GM23248 (cell line): ENCODE measurements around the gene IQSEC1. TPM values are rescaled to one million over a fixed set of nuclear protein-coding genes. Genes with fewer than 3 reads are reported as not detected.

Experiments used
- DNase-seq: peaks from one replicate; pipeline ENCODE4 v3.0.0-alpha.2; 2015
- H2AFZ ChIP-seq: fragments of 200-600 bp; sonication (generic); 2 replicates; pipeline ENCODE4 v1.6.1; 2016; ENCODE audit warnings: antibody characterized with exemption
- H3F3A ChIP-seq: fragments of 200-600 bp; sonication (generic); 2 replicates; pipeline ENCODE4 v1.6.1; 2016; ENCODE audit warnings: mild to moderate bottlenecking, antibody characterized with exemption, mixed run types; ENCODE audit not compliant: insufficient read depth
- H3K27ac ChIP-seq: fragments of 200-600 bp; sonication (generic); 2 replicates; pipeline ENCODE4 v1.5.1; 2016; ENCODE audit warnings: mild to moderate bottlenecking
- H3K27me3 ChIP-seq: fragments of 200-600 bp; sonication (generic); replicated peaks from 2 replicates; pipeline ENCODE4 v1.6.1; 2016; ENCODE audit warnings: mild to moderate bottlenecking; ENCODE audit not compliant: insufficient read depth
- H3K36me3 ChIP-seq: fragments of 200-600 bp; sonication (generic); 2 replicates; pipeline ENCODE4 v1.6.1; 2016; ENCODE audit warnings: low read depth, mild to moderate bottlenecking
- H3K4me1 ChIP-seq: fragments of 200-600 bp; sonication (generic); 2 replicates; pipeline ENCODE4 v1.6.1; 2016; ENCODE audit warnings: mild to moderate bottlenecking; ENCODE audit not compliant: insufficient read depth
- H3K4me2 ChIP-seq: fragments of 200-600 bp; sonication (generic); one replicate; pipeline ENCODE4 v1.6.1; 2016; ENCODE audit warnings: mild to moderate bottlenecking; ENCODE audit not compliant: unreplicated experiment
- H3K4me3 ChIP-seq: fragments of 200-600 bp; sonication (generic); 2 replicates; pipeline ENCODE4 v1.5.1; 2016; ENCODE audit warnings: mild to moderate bottlenecking
- H3K79me2 ChIP-seq: fragments of 200-600 bp; sonication (generic); 2 replicates; pipeline ENCODE4 v1.6.1; 2016; ENCODE audit warnings: mild to moderate bottlenecking; ENCODE audit not compliant: insufficient read depth
- H3K9ac ChIP-seq: fragments of 200-600 bp; sonication (generic); 2 replicates; pipeline ENCODE4 v1.6.1; 2016; ENCODE audit warnings: mild to moderate bottlenecking
- H3K9me2 ChIP-seq: fragments of 200-600 bp; sonication (generic); 2 replicates; pipeline ENCODE4 v1.6.1; 2016; ENCODE audit warnings: mixed run types, mild to moderate bottlenecking, moderate library complexity; ENCODE audit not compliant: insufficient read depth
- H3K9me3 ChIP-seq: fragments of 200-600 bp; sonication (generic); one replicate; pipeline ENCODE4 v1.6.1; 2017; ENCODE audit warnings: low read depth
- H4K20me1 ChIP-seq: fragments of 200-600 bp; sonication (generic); 2 replicates; pipeline ENCODE4 v1.6.0; 2016; ENCODE audit not compliant: insufficient read depth
- EZH2 ChIP-seq: fragments of 200-600 bp; sonication (generic); IDR thresholded peaks from 2 replicates; pipeline ENCODE4 v1.6.1; 2018; ENCODE audit warnings: antibody characterized with exemption, mild to moderate bottlenecking; ENCODE audit not compliant: insufficient read depth, poor library complexity, severe bottlenecking
- EZH2phosphoT487 ChIP-seq: fragments of 200-600 bp; sonication (generic); IDR thresholded peaks from 2 replicates; pipeline ENCODE4 v1.6.1; 2018; ENCODE audit warnings: antibody characterized with exemption, moderate library complexity, mild to moderate bottlenecking, low read depth; ENCODE audit not compliant: insufficient read depth
- WGBS, 2 experiments: methylation state at CpG; one replicate each; pipeline ENCODE4 v1.1.6; 2015 to 2017; ENCODE audit warnings: low lambda C conversion rate in 2 of 2, low coverage in 1 of 2; ENCODE audit errors: missing lambda C conversion rate in 2 of 2; 5-methylcytosine and 5-hydroxymethylcytosine counted together
- in situ Hi-C: fragments of 300-500 bp; cut with MboI; formaldehyde crosslinking; loops from 2 replicates; pipeline ENCODE4 v1.15.0; 2020
- polyA plus RNA-seq: library from polyadenylated mRNA; unstranded; fragments of >200 nt; fragmentation: Nextera tagmentation; extraction: Ambion mirVana; gene quantifications from 2 replicates; pipeline ENCODE4 v1.2.1, GENCODE V29; 2016
- total RNA-seq: library from RNA; depleted of rRNA; stranded (reverse); fragments of >200 nt; shearing (Covaris generic); gene quantifications from 2 replicates; pipeline ENCODE4 v1.2.3, GENCODE V29; 2014

Gene IQSEC1
- total and polyA plus RNA-seq, 2 experiments from 2014 or later, result 5.1 to 21.6 TPM

DNA sequence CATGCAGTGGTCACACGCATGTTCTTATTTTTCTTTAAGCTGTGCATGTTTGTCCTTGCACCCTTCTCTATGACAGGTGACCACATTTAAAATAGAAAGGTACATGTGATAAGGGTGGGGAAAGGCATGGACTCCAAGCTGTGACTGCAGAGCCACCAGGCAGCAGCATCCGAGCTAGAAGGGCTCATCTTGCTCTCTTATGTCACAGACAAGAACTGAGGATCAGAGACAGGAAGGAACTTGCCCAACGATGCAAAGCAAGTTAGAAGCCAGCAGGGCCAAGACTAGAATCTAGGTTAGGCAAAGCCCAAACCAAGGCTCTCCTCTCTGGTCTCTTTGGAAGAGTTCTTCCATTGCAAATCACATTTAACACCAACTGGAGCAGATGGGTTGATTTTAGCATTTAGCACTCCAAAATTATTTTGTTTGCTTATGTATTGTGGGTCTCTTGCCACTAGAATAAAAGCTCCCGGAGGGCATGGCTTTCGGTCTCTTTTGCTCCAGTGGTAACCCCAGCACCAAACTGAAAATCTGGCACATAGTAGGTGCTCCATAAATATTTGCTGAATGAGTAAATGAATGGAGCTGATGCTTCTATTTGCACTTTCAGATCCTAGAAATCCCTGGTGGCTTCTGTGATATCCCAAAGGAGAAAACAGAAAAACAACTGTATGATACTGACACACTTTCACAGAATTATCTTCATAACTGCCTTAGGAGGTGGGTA is 84.3 kb downstream of the IQSEC1 start:
- H3K4me2 ChIP-seq, result no peak overlapping the region
- H3K4me1 ChIP-seq, result peaks cover 13% of the 10 kb centered on the region
- no peak for DNase-seq
- H3K9me3 ChIP-seq, result no peaks in the 10 kb centered on the region
- H3K79me2 ChIP-seq, result no peaks in the 10 kb centered on the region
- H3K36me3 ChIP-seq, result no peaks in the 10 kb centered on the region
- in situ Hi-C loops, result no loop called here
- H3K4me3 ChIP-seq, result no peak overlapping the region
- no peaks in the 10 kb centered on the region for H4K20me1 ChIP-seq
- no peak overlapping the region for H2AFZ ChIP-seq
- H3K27ac ChIP-seq, result no peak overlapping the region
- no peaks in the 10 kb centered on the region for H3K27me3 ChIP-seq
- WGBS, 2 experiments, result 81% methylated on average over 5 of the region's 5 CpGs
- TF ChIP-seq EZH2phosphoT487 (no peak), EZH2 (no peak)
- H3K9ac ChIP-seq, result no peak overlapping the region
- H3K9me2 ChIP-seq, result no peaks in the 10 kb centered on the region
- peaks cover 9% of the 10 kb centered on the region; the same call in 1 of the 2 replicates for H3F3A ChIP-seq

DNA sequence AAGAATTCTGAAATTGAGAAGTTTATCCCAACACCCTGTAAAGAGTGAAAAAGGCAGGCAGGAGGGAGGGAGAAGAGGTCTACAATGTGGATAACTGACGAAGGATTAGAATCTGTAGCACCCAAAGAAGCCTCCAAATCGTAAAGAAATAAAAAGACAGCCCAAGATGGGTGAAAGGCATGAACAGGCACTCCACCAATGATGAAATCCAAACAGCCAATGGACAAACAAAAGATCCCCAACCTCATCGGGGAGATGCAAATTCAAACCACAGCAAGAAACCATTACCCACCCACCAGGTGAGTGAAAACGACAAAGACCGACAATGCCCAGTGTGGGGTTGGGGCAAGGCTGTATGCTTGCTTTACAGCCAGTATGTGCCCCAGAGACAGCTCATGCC is 85.6 kb downstream of the IQSEC1 start:
- Histone ChIP-seq H3K27ac (no peak overlapping the region), H3K79me2 (no peaks in the 10 kb centered on the region), H3K9me3 (no peaks in the 10 kb centered on the region), H3K9ac (no peak overlapping the region), H3K9me2 (no peaks in the 10 kb centered on the region), H4K20me1 (no peaks in the 10 kb centered on the region), H3K36me3 (no peaks in the 10 kb centered on the region), H3K4me2 (no peak overlapping the region), H3K4me3 (no peak overlapping the region), H3K4me1 (peaks cover 13% of the 10 kb centered on the region), H3K27me3 (no peaks in the 10 kb centered on the region), H3F3A (peaks cover 9% of the 10 kb centered on the region; the same call in 1 of the 2 replicates), H2AFZ (no peak overlapping the region)
- no peak for DNase-seq
- 92% methylated on average over 5 of the region's 5 CpGs for WGBS, 2 experiments
- TF ChIP-seq EZH2phosphoT487, result no peak
- TF ChIP-seq EZH2, result no peak
- in situ Hi-C loops, result no loop called here

DNA sequence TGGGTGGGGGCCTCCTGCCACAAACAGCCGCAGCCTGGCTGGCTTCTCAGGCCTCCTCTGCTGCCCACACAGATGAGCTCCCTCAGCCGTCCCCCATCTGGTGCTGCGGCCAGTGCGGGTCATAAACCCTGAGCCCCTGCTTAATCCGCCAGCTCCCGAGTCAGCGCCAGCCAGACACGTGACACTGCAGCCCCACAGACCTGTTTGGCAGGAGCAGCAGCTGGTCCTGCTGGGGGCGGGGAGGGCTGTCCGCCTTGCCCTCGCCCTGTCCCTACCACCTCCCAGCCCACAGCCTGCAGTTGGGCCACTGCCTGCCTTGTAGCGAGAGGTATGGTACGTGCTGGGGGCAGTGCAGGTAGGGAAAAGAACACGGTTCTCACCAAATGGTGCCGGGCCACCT is 86.2 kb downstream of the IQSEC1 start:
- no peak overlapping the region for H3K9ac ChIP-seq
- H3F3A ChIP-seq, result peaks cover 9% of the 10 kb centered on the region; the same call in 1 of the 2 replicates
- no peaks in the 10 kb centered on the region for H3K79me2 ChIP-seq
- no peak for DNase-seq
- no peaks in the 10 kb centered on the region for H3K9me3 ChIP-seq
- no peak overlapping the region for H3K4me3 ChIP-seq
- H3K36me3 ChIP-seq, result no peaks in the 10 kb centered on the region
- no peak overlapping the region for H3K27ac ChIP-seq
- TF ChIP-seq EZH2 (no peak), EZH2phosphoT487 (no peak)
- H4K20me1 ChIP-seq, result no peaks in the 10 kb centered on the region
- H2AFZ ChIP-seq, result no peak overlapping the region
- WGBS, 2 experiments, result 71 to 72% methylated on average over 14 to 15 of the region's 15 CpGs
- in situ Hi-C loops, result no loop called here
- H3K9me2 ChIP-seq, result no peaks in the 10 kb centered on the region
- no peaks in the 10 kb centered on the region for H3K27me3 ChIP-seq
- H3K4me2 ChIP-seq, result no peak overlapping the region
- H3K4me1 ChIP-seq, result peaks cover 13% of the 10 kb centered on the region

DNA sequence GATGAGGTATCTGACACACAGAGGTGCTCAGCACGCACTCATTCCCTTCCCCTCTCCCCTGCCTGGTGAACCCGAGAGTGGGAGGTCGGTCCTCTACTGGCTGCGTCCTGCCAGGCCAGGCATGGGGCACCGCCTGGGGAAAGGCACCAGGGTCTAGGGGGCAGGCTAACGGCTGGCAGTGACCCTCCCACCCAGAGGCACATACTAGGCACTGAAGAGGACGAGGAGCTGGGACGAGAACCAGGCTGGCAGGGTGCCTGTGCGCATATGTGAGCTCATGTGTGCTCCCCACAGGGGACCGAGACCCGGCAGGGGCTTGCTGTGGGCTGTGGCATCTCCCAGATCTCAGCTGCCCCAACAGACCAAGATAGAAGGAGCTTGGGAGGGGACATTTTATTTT is 86.7 kb downstream of the IQSEC1 start:
- H3K79me2 ChIP-seq, result no peaks in the 10 kb centered on the region
- peaks cover 12% of the 10 kb centered on the region for H3K4me1 ChIP-seq
- no peaks in the 10 kb centered on the region for H4K20me1 ChIP-seq
- no peak for DNase-seq
- in situ Hi-C loops, result no loop called here
- TF ChIP-seq EZH2, result no peak
- no peak for TF ChIP-seq EZH2phosphoT487
- H2AFZ ChIP-seq, result no peak overlapping the region
- no peaks in the 10 kb centered on the region for H3K9me2 ChIP-seq
- no peaks in the 10 kb centered on the region for H3K36me3 ChIP-seq
- H3K27ac ChIP-seq, result no peak overlapping the region
- H3K9ac ChIP-seq, result no peak overlapping the region
- H3K4me3 ChIP-seq, result no peak overlapping the region
- 61 to 65% methylated on average over 11 of the region's 11 CpGs for WGBS, 2 experiments
- H3K9me3 ChIP-seq, result no peaks in the 10 kb centered on the region
- no peak overlapping the region for H3K4me2 ChIP-seq
- H3K27me3 ChIP-seq, result no peaks in the 10 kb centered on the region
- peaks cover 9% of the 10 kb centered on the region; the same call in 1 of the 2 replicates for H3F3A ChIP-seq

DNA sequence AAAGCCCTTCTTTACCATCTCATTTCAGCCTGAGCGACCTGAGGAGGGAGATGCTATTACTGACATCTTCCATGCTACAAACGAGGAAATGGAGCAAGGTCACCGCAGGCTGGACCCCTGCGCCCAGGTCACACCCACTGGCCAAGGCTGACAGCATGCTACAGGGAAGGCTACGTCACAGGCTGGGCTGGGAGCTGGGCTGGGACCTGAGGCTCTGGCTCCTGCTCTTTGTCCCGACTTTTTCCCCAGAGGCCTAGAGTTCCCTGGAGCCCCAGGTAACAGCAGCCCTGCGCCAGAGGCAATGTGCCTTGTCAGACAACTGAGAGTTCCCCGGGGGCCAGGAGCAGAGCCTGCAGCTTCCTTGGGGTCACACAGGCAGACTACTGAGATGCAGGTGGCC is 87.2 kb downstream of the IQSEC1 start:
- H3K9ac ChIP-seq, result no peak overlapping the region
- 75 to 79% methylated on average over 8 of the region's 8 CpGs for WGBS, 2 experiments
- no peaks in the 10 kb centered on the region for H4K20me1 ChIP-seq
- no peaks in the 10 kb centered on the region for H3K9me3 ChIP-seq
- no peak overlapping the region for H2AFZ ChIP-seq
- no peaks in the 10 kb centered on the region for H3K9me2 ChIP-seq
- peaks cover 9% of the 10 kb centered on the region; the same call in 1 of the 2 replicates for H3F3A ChIP-seq
- H3K4me2 ChIP-seq, result no peak overlapping the region
- DNase-seq, result no peak
- peaks cover 7% of the 10 kb centered on the region for H3K4me1 ChIP-seq
- H3K27me3 ChIP-seq, result no peaks in the 10 kb centered on the region
- no peak overlapping the region for H3K27ac ChIP-seq
- H3K4me3 ChIP-seq, result no peak overlapping the region
- no peaks in the 10 kb centered on the region for H3K79me2 ChIP-seq
- in situ Hi-C loops, result no loop called here
- no peaks in the 10 kb centered on the region for H3K36me3 ChIP-seq
- TF ChIP-seq EZH2phosphoT487 (no peak), EZH2 (no peak)
